GM18867 (cell line): ENCODE results near the gene ELK3.

ENCODE experiments used
- ATAC-seq: cut with Tn5 transposase; IDR thresholded peaks from one replicate; pipeline ENCODE4 v1.9.1; 2021; ENCODE audit warnings: mild to moderate bottlenecking, moderate library complexity; ENCODE audit not compliant: unreplicated experiment

ELK3 gene

DNA sequence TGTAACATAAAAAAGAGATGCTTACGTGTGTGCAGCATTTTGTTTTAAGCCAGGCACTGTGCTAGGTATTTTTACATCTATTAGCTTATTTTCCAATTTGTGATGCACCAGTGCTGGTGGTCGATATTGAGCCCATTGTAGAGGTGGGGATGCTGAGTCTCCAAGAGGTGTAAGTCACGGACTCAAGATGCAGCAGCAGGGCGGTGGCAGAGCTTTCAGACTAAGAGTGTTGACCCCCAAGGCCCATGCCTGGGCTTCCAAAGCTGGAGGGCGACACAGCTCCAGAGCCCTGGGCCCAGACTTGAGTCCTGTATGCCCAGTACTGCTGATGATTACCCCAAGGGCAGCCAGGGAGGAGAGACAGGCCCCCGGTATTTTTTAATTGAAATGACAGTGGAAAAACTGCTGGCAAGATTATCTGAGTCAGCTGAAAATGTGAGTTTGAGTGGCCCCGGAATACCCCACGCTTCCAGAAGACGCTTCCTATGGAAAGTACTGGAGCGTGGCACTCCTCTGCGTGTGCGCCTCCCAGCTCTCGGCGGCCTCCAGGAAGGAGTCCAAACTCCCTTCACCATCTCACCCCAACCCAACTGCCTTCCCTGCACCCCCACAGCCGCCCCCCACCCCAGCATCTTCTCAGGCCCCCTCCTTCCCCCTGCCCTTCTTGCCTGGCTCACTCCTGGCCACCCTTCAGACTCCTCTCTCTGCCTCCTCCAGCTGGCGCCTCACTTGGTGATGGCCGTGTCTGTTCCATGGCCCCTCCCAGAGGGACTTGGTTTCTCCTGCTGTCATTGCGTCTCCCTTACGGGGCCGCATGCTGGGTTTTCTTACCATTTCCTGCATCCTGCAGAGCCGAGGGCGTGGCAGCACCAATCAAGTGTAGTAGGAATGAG is 40.7 kb downstream of the ELK3 start:
- ATAC-seq: no peak

DNA sequence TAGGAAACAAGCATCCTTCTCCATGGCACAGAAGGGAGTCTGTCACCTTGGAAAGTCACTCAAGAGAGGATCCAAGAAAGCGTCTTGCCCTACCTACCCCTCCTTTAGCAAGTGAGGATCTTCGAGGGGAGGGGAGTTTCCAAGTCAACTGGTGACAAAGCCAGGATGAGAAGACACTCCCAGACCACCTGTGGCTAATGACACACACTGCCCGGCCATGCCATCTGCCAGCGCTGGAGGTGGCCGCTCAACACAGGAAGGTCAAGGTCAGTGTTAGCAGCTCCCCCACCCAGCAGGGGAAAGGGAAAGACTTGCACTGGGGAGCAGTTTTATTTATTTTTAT is 41.3 kb downstream of the ELK3 start:
- ATAC-seq: no peak

GRCh38 chr12:96236221-96236822 is 42.1 kb downstream of the ELK3 start:
- ATAC-seq: no peak

GRCh38 chr12:96237035-96237434 is 42.9 kb downstream of the ELK3 start:
- ATAC-seq: no peak

DNA sequence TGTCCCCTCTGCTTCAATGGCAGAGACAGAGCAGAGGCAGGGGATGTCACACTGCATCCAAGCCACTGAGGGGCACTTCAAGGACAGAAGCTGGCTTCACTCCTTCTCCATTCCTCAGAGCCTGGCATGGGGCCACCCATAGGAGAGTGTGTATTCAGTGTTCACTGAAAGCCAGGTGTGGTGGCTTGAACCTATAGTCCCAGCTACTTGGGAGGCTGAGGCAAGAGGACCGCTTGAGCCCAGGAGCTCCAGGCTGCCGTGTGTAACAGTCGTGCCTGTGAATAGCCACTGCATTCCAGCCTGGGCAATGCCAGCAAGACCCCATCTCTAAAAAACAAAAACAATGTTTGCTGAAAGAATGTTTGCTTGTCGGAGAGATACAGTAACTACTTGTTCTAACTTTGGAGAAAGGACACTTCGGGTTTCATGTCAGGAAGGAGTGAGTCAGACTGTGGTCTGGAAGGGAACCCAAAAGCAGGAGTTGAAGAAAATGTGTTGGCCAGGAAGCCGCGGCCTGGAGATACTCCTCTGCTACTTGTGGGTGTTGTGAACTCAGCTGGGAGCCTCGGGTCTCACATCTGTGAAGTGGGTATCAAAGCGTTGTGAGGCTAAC is 43.4 kb downstream of the ELK3 start:
- ATAC-seq: no peak

- ATAC-seq: no peak
These were observed 44.3 kb downstream of the ELK3 start for GRCh38 chr12:96238336-96239047.

- no peak for ATAC-seq
These were observed 45.8 kb downstream of the ELK3 start for GRCh38 chr12:96239711-96240635.

DNA sequence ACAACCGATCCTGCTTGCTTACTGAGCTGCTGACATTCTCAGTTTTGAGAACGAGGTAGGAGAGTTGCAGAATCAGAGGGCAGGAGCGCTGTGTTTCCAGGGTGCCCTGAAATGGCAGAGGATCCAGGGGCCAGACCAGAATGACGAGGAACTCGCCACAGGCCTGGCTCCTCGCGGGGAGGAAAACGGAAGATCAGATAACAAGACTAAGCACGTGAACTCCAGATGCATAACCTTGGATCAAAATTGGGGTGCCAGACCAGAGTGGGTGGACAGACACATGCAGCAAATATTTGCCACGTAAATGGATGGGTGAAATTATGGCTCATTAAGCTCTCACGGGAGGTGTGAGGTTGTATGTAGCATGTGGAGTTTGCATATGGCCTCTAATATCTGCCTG is 46.5 kb downstream of the ELK3 start:
- no peak for ATAC-seq

DNA sequence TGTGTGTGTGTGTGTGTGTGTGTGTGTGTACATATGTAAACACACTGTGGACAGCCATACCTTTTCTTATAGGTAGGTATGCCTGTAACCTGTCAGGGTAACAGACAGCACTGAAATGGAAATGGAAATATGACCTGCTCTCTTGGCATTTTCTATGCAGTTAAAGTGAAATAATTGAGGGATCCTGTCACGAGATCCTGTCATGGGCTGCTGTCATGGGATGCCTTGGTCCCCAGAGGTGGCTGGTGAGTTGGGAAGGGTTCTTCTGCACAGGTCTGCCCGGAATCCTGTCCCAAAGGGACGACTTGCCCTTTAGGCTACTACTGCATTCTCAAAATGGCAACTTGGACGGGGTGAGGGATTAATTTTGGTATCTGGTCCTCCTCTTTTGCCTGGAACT is 47.3 kb downstream of the ELK3 start:
- no peak for ATAC-seq

DNA sequence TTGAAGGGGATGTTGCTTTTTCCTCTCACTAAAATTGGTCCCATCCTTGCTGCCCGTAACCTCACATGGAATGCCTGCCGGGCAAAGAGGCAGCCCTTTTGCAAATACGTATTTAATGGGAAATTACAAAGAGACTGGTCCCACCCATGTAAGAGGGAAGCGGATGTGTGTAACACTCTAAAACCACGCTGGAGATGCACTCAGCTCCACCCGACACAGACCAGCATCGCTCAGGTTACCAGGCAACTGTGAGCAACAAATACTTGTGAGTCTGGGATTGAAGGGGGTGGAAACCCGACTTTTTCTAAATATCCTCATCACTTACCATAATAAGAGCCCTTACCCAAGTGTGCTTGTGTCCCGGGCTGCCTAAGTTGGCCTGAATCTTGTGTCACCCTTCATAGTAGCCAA is 47.7 kb downstream of the ELK3 start:
- peak; percentile 44 for ATAC-seq

DNA sequence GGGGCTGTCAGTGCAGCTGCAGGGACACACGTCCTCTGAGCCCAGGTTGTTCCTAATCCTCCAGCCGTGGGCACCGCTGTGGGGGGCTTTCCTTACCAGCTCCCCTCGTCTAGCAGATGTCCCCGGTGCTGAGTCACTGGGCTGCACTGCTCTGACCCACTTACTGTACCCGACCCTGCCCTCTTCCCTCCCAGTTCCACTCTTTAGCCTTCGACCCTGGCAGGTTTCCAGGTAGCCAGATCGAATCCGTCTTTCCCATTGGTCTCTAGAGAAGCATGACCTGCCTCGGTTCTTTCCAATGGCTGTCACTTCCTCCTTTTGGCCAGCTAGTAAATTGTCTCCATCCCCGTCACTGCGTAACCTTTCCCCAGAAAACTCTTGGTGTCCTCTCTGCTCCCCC is 48.4 kb downstream of the ELK3 start:
- no peak for ATAC-seq

GRCh38 chr12:96244826-96245225 is 50.7 kb downstream of the ELK3 start:
- ATAC-seq: no peak

DNA sequence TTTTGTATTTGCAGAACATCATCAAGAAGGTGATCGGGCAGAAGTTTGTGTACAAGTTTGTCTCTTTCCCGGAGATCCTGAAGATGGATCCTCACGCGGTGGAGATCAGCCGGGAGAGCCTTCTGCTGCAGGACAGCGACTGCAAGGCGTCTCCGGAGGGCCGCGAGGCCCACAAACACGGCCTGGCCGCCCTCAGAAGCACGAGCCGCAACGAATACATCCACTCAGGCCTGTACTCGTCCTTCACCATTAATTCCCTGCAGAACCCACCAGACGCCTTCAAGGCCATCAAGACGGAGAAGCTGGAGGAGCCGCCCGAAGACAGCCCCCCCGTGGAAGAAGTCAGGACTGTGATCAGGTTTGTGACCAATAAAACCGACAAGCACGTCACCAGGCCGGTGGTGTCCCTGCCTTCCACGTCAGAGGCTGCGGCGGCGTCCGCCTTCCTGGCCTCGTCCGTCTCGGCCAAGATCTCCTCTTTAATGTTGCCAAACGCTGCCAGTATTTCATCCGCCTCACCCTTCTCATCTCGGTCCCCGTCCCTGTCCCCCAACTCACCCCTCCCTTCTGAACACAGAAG is 52.8 kb downstream of the ELK3 start:
- ATAC-seq: no peak

DNA sequence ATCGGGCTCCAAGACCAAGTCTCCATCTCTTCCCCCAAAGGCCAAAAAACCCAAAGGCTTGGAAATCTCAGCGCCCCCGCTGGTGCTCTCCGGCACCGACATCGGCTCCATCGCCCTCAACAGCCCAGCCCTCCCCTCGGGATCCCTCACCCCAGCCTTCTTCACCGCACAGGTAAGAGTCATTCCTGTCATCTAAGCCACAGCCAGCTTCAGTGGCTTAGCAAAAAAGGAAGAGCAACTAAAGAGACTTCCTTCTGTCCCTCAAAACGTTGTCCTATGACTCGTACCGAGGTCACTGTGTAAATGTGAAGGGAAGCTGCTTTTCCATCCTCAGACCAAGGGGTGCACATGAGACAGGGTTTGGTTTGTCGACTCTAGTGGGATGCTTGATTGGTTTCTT is 53.4 kb downstream of the ELK3 start:
- ATAC-seq: no peak

- ATAC-seq: no peak
These were observed 54.2 kb downstream of the ELK3 start for GRCh38 chr12:96248136-96248931.

- ATAC-seq: no peak
These were observed 55.3 kb downstream of the ELK3 start for GRCh38 chr12:96249196-96250118.

GRCh38 chr12:96250119-96250685 is 56.0 kb downstream of the ELK3 start:
- ATAC-seq: no peak

GRCh38 chr12:96255077-96255476 is 60.9 kb downstream of the ELK3 start:
- ATAC-seq: no peak
